Activated CD8-positive, alpha-beta memory T cell treated with anti-CD3 and anti-CD28 coated beads, Interleukin-2, amount 50 U/mL, for 24 hours (primary cell): ENCODE data around the gene TSSC4.

Experiments used
- DNase-seq: peaks from one replicate; pipeline ENCODE4 v3.0.0-alpha.2; 2020; ENCODE audit errors: extremely low read depth

Gene TSSC4

DNA sequence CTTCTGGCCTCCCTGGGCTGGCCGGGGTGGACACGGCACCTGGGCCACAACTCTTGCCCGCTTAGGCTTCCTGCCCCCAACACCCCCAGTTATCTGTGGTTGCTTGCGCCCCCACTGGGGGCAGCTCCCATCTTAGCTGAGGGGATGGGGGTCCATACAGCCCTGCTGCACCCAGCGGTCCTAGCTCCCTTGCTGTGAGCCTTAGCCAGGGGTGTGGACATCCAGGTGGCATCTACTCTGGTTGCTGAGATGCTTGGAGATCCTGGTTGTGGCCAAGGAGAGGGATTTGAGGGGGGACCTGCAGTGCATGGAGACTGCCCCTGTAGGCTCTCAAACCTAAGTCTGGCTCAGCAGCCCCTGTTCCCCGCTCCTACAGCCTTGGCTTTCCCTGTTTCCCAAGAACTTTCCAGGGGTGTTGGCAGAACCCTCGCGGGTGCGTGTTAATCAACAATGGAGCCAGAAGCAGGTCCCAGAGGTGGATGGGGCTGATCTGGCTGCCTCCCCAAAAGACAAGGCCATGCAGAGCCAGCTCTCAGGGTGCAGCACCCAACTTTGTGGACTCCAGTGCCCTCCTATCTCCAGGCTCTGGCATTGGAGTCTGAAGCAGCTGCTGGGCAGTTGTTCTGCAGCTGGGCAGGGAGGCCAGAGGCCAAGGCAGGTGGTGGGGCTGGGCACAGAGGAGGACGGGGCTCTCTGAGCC, 47.6 kb downstream of the TSSC4 start:
- DNase-seq = no peak

DNA sequence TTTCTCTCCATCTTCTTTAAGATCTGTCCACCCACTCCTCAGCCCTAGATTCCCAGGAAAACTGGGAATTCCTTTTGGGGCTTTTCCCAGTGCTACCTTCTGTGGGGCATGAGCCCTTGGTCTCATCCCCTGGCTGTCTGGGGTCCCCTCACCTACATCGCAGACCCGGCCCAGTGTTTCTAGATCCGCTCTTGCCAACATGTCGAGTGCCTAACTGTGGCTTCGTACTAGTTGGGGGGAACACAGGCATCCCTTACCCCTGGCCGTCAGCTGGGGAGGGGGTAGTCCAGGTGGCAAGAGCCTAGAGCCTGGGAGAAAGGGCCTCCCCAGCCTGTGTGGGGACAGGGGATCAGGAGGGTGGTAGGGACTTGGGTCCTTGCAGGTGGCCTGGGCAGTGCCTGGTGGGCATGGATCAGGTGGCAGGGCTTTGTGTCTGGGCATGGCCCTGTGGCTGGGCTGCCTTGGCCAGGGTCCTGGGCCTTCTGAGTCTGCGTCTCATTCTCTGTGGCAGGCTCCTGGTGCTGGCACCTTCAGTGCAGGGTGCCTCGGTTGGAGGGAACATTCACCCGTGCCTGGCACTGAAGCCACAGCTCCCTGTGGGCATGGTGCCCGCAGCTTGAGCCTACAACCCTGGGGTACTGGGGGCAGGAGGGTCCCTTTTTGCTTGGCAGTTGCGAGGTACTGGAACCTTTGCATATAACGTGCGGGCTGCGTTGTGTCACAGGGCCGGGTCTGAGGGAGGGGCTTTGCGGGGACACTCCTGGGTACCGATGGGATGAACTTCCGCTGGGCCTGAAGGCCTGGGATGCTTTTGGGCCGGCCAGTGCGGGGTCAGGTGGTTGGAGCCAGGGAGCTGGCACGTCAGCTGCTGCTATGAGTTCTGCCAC, 48.4 kb downstream of the TSSC4 start:
- no peak for DNase-seq

DNA sequence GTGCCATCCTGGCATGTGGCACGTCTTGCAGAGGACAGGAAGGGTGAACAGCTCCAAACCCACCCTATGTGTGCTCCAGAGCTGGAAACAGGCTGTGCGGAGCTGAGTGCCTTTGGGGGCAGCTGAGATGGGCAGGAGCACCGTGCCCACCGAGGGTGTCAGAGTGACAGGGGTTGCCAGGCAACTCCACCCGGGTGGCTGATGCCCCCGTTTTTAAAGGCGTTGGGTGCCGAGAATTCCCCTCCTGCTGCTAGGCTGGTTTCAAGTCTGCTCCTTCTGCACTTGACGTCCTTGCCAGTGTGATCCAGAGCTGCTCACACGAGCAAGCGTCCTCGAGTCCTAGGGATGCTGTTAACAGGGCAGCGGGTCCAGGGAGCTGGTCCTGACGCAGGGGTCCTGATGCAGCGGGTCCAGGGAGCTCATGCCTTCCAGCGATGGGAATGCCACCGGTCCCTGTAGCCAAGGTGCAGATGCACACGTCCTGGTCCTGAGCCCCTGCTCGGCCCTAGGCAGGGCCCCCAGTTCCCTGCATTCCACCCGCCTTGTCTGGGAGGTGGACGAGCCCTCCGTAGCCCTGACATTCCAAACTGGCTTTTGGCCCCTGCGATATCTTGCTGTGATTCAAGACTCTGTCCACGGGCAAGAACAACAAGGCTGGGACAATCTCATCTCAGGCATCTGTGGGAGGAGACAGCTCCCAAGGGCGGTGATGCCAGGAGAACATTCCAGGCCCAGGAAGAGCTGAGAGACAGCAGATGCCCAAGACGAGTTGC, 49.2 kb downstream of the TSSC4 start:
- DNase-seq = no peak

DNA sequence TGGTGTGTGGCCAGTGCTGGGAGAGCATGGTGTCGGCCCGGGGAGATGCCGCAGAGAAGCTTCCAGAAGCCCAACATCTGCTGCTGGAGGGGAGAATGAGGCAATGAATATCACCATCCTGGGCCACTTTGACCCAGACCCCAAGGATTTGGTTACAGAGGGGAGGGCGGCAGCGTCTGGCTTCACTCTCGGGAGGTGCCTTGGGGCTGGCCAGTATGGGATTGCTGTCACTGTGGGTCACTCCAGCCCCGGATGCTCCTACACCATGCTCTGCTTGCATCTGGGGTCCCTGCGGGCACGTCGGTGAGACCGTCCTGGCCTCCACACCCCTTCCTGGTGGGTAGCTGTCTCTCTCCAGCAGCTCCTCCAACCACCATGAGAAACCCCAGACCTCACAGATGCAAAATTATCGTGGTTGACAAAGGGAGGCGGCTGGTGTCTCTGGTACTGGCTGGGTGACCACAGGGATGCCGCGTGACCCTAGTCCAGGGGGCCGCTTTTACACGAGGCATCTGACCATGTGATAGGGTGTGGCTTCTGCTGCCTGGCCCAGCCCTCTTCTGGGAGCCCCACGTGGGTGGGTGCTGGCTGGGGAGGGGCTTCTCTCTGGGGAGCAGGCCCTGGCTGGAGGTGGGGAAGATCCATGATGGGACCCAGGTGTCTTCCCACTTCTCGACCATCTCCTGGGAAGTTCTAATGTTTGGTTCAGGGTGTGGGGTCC, 49.9 kb downstream of the TSSC4 start:
- DNase-seq = no peak

DNA sequence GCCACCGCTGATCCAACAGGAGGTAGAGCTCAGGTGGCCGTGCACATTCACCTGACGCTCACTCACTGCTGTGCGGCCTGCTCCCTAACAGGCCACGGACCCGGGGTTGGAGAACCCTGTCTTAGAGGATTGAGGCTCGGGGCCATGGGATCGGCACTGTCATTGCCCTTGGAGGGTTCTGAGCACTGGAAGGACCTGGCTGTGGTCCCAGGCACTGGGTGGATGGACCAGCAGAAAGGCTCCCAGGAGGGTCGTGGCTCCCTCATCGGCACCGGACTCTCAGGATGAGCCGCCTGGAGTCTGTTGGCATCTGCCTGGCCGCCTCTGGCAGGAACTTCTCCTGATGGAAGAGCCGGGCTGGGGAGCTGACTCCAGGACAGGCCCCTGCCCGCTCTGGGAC, 50.8 kb downstream of the TSSC4 start:
- DNase-seq = no peak

DNA sequence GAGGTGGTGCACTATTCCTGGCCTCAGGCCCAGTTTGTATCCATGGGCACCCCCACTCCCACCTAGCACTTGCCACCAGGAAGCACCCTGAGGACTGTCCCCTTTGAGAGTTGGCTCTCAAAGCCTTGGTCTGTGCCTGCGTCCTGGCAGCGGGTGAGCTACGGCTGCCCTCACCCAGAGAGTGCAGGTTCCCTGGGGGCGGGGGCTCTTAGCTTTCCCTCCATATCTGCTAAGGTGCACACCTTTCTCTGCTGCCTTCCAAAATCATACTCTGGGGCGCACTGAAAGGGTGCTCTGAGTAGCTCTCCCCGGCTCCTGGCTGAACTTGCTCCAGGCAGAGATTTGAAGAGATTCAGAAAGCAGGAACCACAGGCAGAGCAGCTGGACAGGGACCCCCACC, 51.4 kb downstream of the TSSC4 start:
- DNase-seq = no peak

DNA sequence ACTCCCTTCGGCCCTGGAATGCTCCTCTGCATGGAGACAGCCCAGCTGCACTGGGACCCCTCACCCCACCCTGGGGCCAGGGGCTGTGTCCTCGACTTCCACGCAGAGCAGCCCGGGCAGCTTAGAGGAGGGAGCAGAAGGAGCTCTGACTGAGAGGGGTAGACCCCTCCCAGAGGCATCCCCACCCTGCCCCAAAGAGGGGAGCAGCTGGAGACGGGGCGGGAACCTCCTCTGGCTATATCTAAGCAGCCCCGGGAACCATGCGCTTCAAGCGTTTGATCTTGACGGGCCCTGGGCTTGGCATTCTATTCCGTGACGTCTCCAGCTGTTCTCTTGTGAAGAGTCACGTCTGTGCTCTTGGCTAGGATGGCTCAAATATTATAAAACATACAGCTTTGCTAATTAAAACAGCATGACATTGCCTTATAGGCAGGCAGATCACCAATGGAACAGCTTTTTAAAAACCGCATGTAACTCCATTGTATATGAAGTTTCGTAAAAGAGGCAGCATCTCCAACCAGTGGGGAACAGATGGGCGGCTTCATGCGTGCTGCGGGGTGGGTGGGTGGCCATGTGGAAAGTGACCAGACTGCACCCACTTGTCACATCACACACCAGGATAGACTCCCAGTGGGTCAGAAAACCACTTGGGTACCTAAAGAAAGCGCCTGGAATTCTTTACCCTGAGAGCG, 51.9 kb downstream of the TSSC4 start:
- no peak for DNase-seq

DNA sequence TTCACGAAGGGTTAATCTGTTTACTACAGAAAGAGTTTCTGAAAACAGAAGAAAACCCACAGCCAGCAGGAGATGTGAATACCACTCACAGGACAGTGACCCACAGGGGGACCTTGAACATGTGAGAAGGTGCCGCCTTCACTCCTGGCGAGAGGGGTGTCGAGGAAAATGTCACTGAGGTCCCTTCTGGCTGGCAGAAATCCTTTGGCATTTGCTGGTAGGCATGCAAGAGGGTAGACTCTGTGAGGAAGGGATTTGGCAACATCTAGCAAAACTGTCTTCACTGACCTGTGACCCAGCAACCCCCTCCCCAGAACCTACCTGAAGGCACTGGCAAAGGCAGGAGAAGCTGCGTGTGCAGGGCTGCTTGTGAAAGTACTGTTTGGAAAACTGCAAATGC, 52.9 kb downstream of the TSSC4 start:
- no peak for DNase-seq
